Heart right ventricle (tissue), 16 donors: Measurements from ENCODE around the gene TTYH3. TPM values are rescaled to one million over a fixed set of nuclear protein-coding genes. Genes with fewer than 3 reads are reported as not detected.

Source experiments
- ATAC-seq, 8 donors: fragments of 200-7000 bp; cut with Tn5 transposase; one replicate each; pipeline ENCODE4 v1.9.1; 2020; ENCODE audit warnings: mild to moderate bottlenecking in 8 of 8, moderate library complexity in 8 of 8, moderate number of reproducible peaks in 1 of 8
- DNase-seq, 2 donors: peaks; one replicate each; pipeline ENCODE4 v3.0.0-alpha.2; 2020
- H3K27ac ChIP-seq, 10 donors: fragments of 200-600 bp; sonication (generic) in 2 of 10; one replicate each; pipeline versions ENCODE4 v1.5.0 to v1.8.0; 2020 to 2022; ENCODE audit warnings: mild to moderate bottlenecking in 3 of 10
- H3K27me3 ChIP-seq, 7 donors: fragments of 200-600 bp; one replicate each; pipeline ENCODE4 v1.8.0; 2021 to 2022; ENCODE audit warnings: mild to moderate bottlenecking in 2 of 7
- H3K36me3 ChIP-seq, 9 donors: fragments of 200-600 bp; sonication (generic) in 1 of 9; one replicate each; pipeline versions ENCODE4 v1.5.0 to v1.8.0; 2020 to 2022; ENCODE audit warnings: mild to moderate bottlenecking in 2 of 9
- H3K4me1 ChIP-seq, 9 donors: fragments of 200-600 bp; sonication (generic) in 1 of 9; one replicate each; pipeline versions ENCODE4 v1.5.0 to v1.8.0; 2020 to 2022; ENCODE audit warnings: mild to moderate bottlenecking in 4 of 9
- H3K4me3 ChIP-seq, 10 donors: fragments of 200-600 bp; sonication (generic) in 2 of 10; one replicate each; pipeline versions ENCODE4 v1.5.0 to v1.8.0; 2020 to 2022; ENCODE audit warnings: mild to moderate bottlenecking in 7 of 10, moderate library complexity in 2 of 10
- H3K9me3 ChIP-seq, 11 donors: fragments of 200-600 bp in 10 of 11; sonication (generic) in 2 of 11; one replicate each; pipeline versions ENCODE4 v1.5.0 to v1.8.0; 2013 to 2022; ENCODE audit warnings: mild to moderate bottlenecking in 2 of 11, control low read depth in 1 of 11, moderate library complexity in 1 of 11
- WGBS, 2 donors: extraction: QIAGEN DNeasy Blood & Tissue Kit; methylation state at CpG; one replicate each; pipeline ENCODE4 v1.1.7; 2013; ENCODE audit warnings: inconsistent platforms in 1 of 2; 5-methylcytosine and 5-hydroxymethylcytosine counted together
- intact Hi-C, 10 donors: fragments of 100-400 bp; cut with DNase I; formaldehyde crosslinking; loops; one replicate each; pipeline versions ENCODE4 v1.11.1 to v1.14.2; 2022
- polyA plus RNA-seq, 2 donors: library from polyadenylated mRNA; stranded (reverse); fragments of 200-250 nt; gene quantifications; one replicate each; pipeline ENCODE4 v1.2.3, GENCODE V29; 2013
- total RNA-seq, 10 donors: library from RNA; stranded (reverse); fragmentation: NEBNext Ultra II Directional in 3 of 10; extraction: Animal tissue kit (Norgen Biotek cat#: 25700) in 3 of 10; gene quantifications; one replicate each; pipeline versions ENCODE4 v1.2.1 to v1.2.4, GENCODE V29; 2021 to 2023
- TF ChIP-seq, protein P1 (sequence below), 9 donors: fragments of 200-600 bp; sonication (generic) in 2 of 9; IDR thresholded peaks; one replicate each; pipeline versions ENCODE4 v1.5.0 to v1.8.0; 2021 to 2022; ENCODE audit warnings: antibody characterized with exemption in 9 of 9, mild to moderate bottlenecking in 5 of 9, moderate library complexity in 1 of 9
- donor health status: Arrhythmogenic right ventricular cardiomyopathy.
- donor health status: ischemic (EF 13 %, LVEDD 7.1; RV severe dilation, severe dysfunction).
- donor health status: healthy with polysubstance abuse.
- donor health status: DM: no; HTN: yes; CAD: no.
- donor health status: DM: no; HTN: no; CAD: no.
- donor health status: ischemic (EF 25% LVEDD 6.9; RV normal size, moderate dysfunction).
- donor health status: ischemic (EF 25% LVEDD 5.7; RV mildly dilated, moderate dysfunction).
- donor health status: healthy.
- donor health status: DM: yes; HTN: yes; CAD: no.
- donor health status: Ischemic cardiomyopathy.
- donor health status: ischemic (EF 35%, LVEDD 5.7; RV mildly dilated, moderate dysfunction).
- donor health status: nonischemic (EF 11% LVEDD 7.7; RV severe dilation, severe dysfunction).
- donor health status: DM: yes; HTN: yes; CAD: no.
- donor health status: PGD.
- donor health status: ischemic (EF 29% LVEDD 5.4; RV normal size, mild dysfunction).
- donor health status: nonischemic (EF 23%, LVEDD 6.1; RV moderate dilation, normal function).

Gene TTYH3
- total and polyA plus RNA-seq, 12 donors, result 7.0 to 37.5 (median 9.0) TPM

GRCh38 chr7:2708547-2709310 lies 76.9 kb downstream of the TTYH3 start:
- DNase-seq (no peak), ATAC-seq (peak in 1 of 8 donors; percentile 5)
- H3K4me3 ChIP-seq, result no peak overlapping the region
- H3K27me3 ChIP-seq, result no peaks in the 10 kb centered on the region
- H3K4me1 ChIP-seq, result peaks cover 0 to 32% (median 19%) of the 10 kb centered on the region in 9 donors
- H3K9me3 ChIP-seq, result peaks cover 0 to 4% (median 0%) of the 10 kb centered on the region in 11 donors
- intact Hi-C loops, result no loop called here
- no peaks in the 10 kb centered on the region for H3K36me3 ChIP-seq
- TF ChIP-seq, protein P1, sequence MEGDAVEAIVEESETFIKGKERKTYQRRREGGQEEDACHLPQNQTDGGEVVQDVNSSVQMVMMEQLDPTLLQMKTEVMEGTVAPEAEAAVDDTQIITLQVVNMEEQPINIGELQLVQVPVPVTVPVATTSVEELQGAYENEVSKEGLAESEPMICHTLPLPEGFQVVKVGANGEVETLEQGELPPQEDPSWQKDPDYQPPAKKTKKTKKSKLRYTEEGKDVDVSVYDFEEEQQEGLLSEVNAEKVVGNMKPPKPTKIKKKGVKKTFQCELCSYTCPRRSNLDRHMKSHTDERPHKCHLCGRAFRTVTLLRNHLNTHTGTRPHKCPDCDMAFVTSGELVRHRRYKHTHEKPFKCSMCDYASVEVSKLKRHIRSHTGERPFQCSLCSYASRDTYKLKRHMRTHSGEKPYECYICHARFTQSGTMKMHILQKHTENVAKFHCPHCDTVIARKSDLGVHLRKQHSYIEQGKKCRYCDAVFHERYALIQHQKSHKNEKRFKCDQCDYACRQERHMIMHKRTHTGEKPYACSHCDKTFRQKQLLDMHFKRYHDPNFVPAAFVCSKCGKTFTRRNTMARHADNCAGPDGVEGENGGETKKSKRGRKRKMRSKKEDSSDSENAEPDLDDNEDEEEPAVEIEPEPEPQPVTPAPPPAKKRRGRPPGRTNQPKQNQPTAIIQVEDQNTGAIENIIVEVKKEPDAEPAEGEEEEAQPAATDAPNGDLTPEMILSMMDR (IDR thresholded peaks at IDR 0.05), result no peak
- WGBS, 2 donors, result 90 to 94% methylated on average over 20 of the region's 20 CpGs
- H3K27ac ChIP-seq, result no peak overlapping the region

GRCh38 chr7:2709553-2710285 lies 77.9 kb downstream of the TTYH3 start:
- Histone ChIP-seq H3K4me1 (peaks cover 0 to 34% (median 23%) of the 10 kb centered on the region in 9 donors), H3K27me3 (no peaks in the 10 kb centered on the region), H3K36me3 (no peaks in the 10 kb centered on the region), H3K9me3 (peaks cover 0 to 4% (median 0%) of the 10 kb centered on the region in 11 donors), H3K4me3 (peak overlapping the region in 3 of 10 donors; percentile 3 to 24 (median 19)), H3K27ac (no peak overlapping the region)
- intact Hi-C loops, result loop anchor here in 1 of 10 donors (5.0 kb wide), 1 partner anchor 1053 kb away; no protein-coding TSS in a partner anchor
- peak; percentile 43 to 65 (median 58) for ATAC-seq
- whole genome bisulfite sequencing, 2 donors, result 37 to 42% methylated on average over 35 of the region's 35 CpGs
- peak; percentile 41 to 66 for DNase-seq
- TF ChIP-seq, protein P1 (IDR thresholded peaks at IDR 0.05), result peak; percentile 62 to 92 (median 82)

DNA sequence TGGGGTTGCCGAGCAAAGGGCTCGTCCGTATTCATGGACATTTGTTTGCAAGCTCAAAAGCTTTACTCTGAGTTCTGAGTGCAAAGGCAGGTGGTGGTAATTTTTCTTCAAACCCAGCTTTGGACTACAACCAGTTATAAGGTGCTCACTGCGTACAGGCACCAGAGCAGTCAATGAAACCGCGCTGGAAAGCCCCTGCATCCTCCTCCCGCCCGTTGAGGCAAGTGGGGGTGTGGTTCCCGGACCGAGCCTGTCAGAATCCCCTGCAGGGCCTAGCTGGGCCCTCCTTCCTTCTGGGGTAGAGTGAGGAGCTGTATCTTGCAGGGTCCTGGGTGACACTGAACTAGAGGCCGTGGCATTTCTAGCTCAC lies 78.5 kb downstream of the TTYH3 start:
- H3K27me3 ChIP-seq, result no peaks in the 10 kb centered on the region
- peaks cover 0 to 6% (median 0%) of the 10 kb centered on the region in 11 donors for H3K9me3 ChIP-seq
- H3K36me3 ChIP-seq, result no peaks in the 10 kb centered on the region
- H3K4me3 ChIP-seq, result peak overlapping the region in 2 of 10 donors; percentile 3 to 24
- DNase-seq, result no peak
- TF ChIP-seq, protein P1 (IDR thresholded peaks at IDR 0.05), result no peak
- intact Hi-C loops, result loop anchor here in 1 of 10 donors (5.0 kb wide), 1 partner anchor 1052 kb away; no protein-coding TSS in a partner anchor
- no peak for ATAC-seq
- no peak overlapping the region for H3K27ac ChIP-seq
- 80 to 85% methylated on average over 11 of the region's 11 CpGs for WGBS, 2 donors
- H3K4me1 ChIP-seq, result peaks cover 0 to 40% (median 24%) of the 10 kb centered on the region in 9 donors

DNA sequence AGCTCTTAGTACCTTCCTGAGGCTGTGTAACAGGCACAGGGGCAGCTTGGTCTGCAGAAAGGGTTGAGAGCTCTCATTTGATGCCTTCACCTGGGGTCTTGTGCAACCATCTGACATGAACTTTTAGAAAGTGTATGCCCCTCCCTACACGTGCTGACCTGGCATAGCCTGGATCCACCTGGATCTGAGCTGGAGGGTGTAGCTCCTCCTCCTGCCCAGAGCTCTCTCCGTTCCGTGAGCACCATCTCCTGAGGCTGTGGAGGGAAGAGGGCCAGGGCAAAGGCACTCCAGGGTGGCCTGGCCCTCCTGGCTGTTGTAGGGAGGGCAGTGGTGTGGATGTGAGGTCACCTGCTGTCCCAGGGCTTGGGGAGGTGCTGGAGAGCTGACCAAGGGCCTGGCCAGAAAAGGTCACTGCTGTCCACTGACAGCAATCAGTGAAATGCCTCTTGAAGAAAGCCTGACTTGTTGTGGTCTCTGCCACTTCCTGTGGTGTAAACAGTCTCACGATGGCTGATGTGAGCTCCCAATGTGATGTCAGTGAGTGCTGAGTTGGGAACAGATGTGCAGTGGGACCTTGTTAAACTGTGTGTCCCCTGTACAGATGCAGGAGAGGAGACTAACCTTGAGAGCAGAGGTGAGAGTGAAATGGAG lies 79.2 kb downstream of the TTYH3 start:
- WGBS, 2 donors, result 57 to 61% methylated on average over 4 of the region's 4 CpGs
- TF ChIP-seq, protein P1 (IDR thresholded peaks at IDR 0.05), result no peak
- intact Hi-C loops, result loop anchor here in 1 of 10 donors (5.0 kb wide), 1 partner anchor 1051 kb away; no protein-coding TSS in a partner anchor
- H3K4me3 ChIP-seq, result no peak overlapping the region
- peaks cover 0 to 47% (median 31%) of the 10 kb centered on the region in 9 donors for H3K4me1 ChIP-seq
- H3K27me3 ChIP-seq, result no peaks in the 10 kb centered on the region
- H3K9me3 ChIP-seq, result peaks cover 0 to 6% (median 0%) of the 10 kb centered on the region in 11 donors
- H3K36me3 ChIP-seq, result no peaks in the 10 kb centered on the region
- ATAC-seq (no peak), DNase-seq (no peak)
- no peak overlapping the region for H3K27ac ChIP-seq
